K562 (cell line): ENCODE data around the gene CDK5R1. TPM values are rescaled to one million over a fixed set of nuclear protein-coding genes. Genes with fewer than 3 reads are reported as not detected.

Experiments used
- CCAR2 ChIP-seq: fragments of 200-400 bp; formaldehyde crosslinking; IDR thresholded peaks from 2 replicates; pipeline ENCODE4 v1.6.1; 2017; ENCODE audit warnings: mild to moderate bottlenecking, low read depth, low read length
- CXXC5 ChIP-seq: fragments of 250-450 bp; sonication (Bioruptor Pico); IDR thresholded peaks from 2 replicates; pipeline ENCODE4 v1.8.0; 2022; ENCODE audit warnings: inconsistent platforms, mild to moderate bottlenecking, moderate library complexity
- HMGN3 ChIP-seq: IDR thresholded peaks from 2 replicates; pipeline ENCODE4 v1.6.1; 2011; ENCODE audit warnings: borderline replicate concordance, low read depth, mild to moderate bottlenecking, mixed read lengths, low read length; ENCODE audit not compliant: insufficient read length; ENCODE audit errors: extremely low read depth
- KLF1 ChIP-seq: fragments of 450-650 bp; IDR thresholded peaks from 2 replicates; pipeline ENCODE4 v1.6.1; 2016; ENCODE audit warnings: missing genetic modification characterization, missing compliant biosample characterization
- NFXL1 ChIP-seq: fragments of 450-650 bp; formaldehyde crosslinking; IDR thresholded peaks from 2 replicates; pipeline ENCODE4 v1.4.0; 2021; ENCODE audit warnings: mild to moderate bottlenecking
- RFX5 ChIP-seq: IDR thresholded peaks from 2 replicates; pipeline ENCODE4 v1.6.1; 2011; ENCODE audit warnings: low read depth, mild to moderate bottlenecking, improper control_type of control experiment, low read length
- TAF1 ChIP-seq: IDR thresholded peaks from 2 replicates; pipeline ENCODE4 v1.6.1; 2011; ENCODE audit warnings: mild to moderate bottlenecking, low read length, moderate library complexity; ENCODE audit not compliant: insufficient read depth, control insufficient read depth, severe bottlenecking; ENCODE audit errors: extremely low read depth
- ZNF239 ChIP-seq: fragments of 250-450 bp; sonication (Bioruptor Pico); IDR thresholded peaks from 2 replicates; pipeline ENCODE4 v1.4.0; 2020; ENCODE audit warnings: mild to moderate bottlenecking
- polyA plus RNA-seq, 8 experiments: library from polyadenylated mRNA; depleted of rRNA in 4 of 8; stranded (reverse) in 5 of 8; unstranded in 3 of 8; fragments of >200 nt; fragmentation: Nextera tagmentation in 2 of 8; fragmentation: Illumina TruSeq in 1 of 8; extraction: Ambion mirVana in 2 of 8; extraction: Trizol in 1 of 8; gene quantifications; 2 replicates each; pipeline versions ENCODE4 v1.2.1 to v1.2.3, GENCODE V29; 2011 to 2014; ENCODE audit warnings: inconsistent platforms in 1 of 8, missing spikeins in 1 of 8
- total RNA-seq, 7 experiments: library from RNA; depleted of rRNA in 6 of 7; stranded (reverse); fragments of >200 nt in 6 of 7; fragmentation: Illumina TruSeq in 2 of 7; extraction: Trizol in 2 of 7; gene quantifications; 2 replicates each; pipeline versions ENCODE4 v1.2.1 to v1.2.3, GENCODE V29; 2011 to 2021; ENCODE audit warnings: low replicate concordance in 1 of 7
- TF ChIP-seq, protein P1 (sequence below), 2 experiments: fragments of 450-650 bp in 1 of 2; sonication (generic) in 1 of 2; formaldehyde crosslinking in 1 of 2; IDR thresholded peaks; 2 replicates each; pipeline versions ENCODE4 v1.7.1 to v1.9.0; 2016 to 2022; ENCODE audit warnings: inconsistent platforms in 1 of 2, mild to moderate bottlenecking in 1 of 2, missing genetic modification reagents in 1 of 2
- TF ChIP-seq, protein P2 (sequence below): fragments of 250-450 bp; sonication (Bioruptor Pico); IDR thresholded peaks from 2 replicates; pipeline ENCODE4 v1.5.0; 2021; ENCODE audit warnings: mild to moderate bottlenecking, borderline replicate concordance
- TF ChIP-seq, protein P3 (sequence below): sonication (generic); formaldehyde crosslinking; IDR thresholded peaks from 2 replicates; pipeline ENCODE4 v1.8.1; 2022; ENCODE audit warnings: missing genetic modification reagents
- TF ChIP-seq, protein P4 (sequence below): sonication (generic); formaldehyde crosslinking; IDR thresholded peaks from 2 replicates; pipeline ENCODE4 v1.8.1; 2023; ENCODE audit warnings: mild to moderate bottlenecking, missing genetic modification reagents

CDK5R1 gene
- total and polyA plus RNA-seq, 9 of the 15 experiments (the other 6 are each of a cell fraction or from before 2014, with no cell fraction given), result 0.10 to 4.8 (median 2.3) TPM

DNA sequence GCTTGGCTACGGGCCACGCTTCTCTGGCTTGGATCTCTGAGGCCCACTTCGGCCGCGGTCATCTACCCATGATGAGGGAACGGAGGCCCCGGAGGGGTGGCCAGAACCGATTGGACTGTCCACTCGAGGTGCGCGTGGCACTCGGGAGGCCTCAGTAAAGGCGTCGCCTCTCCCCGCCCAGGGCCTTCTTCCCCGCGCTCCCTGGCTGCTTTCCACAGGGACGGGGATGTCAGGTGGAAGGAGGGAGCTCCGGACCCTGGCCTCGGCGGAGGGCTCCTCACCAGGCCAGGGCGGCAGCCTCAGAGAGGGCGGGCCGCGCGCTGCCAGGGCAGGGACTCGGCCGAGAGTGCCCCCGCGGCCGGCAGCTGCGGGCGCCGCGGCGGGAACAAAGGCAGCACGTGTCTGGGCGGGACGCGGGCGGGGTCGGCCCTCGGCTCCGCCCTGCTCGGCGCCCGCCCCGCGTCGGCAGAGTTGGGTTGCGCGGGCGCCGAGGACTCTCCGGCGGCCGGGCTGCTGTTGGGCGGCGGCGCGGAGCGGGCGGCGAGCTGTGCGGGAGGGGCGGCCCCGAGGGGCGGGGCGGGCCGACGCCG lies 587 bp upstream of the CDK5R1 start (continued):
- TF ChIP-seq, protein P1, sequence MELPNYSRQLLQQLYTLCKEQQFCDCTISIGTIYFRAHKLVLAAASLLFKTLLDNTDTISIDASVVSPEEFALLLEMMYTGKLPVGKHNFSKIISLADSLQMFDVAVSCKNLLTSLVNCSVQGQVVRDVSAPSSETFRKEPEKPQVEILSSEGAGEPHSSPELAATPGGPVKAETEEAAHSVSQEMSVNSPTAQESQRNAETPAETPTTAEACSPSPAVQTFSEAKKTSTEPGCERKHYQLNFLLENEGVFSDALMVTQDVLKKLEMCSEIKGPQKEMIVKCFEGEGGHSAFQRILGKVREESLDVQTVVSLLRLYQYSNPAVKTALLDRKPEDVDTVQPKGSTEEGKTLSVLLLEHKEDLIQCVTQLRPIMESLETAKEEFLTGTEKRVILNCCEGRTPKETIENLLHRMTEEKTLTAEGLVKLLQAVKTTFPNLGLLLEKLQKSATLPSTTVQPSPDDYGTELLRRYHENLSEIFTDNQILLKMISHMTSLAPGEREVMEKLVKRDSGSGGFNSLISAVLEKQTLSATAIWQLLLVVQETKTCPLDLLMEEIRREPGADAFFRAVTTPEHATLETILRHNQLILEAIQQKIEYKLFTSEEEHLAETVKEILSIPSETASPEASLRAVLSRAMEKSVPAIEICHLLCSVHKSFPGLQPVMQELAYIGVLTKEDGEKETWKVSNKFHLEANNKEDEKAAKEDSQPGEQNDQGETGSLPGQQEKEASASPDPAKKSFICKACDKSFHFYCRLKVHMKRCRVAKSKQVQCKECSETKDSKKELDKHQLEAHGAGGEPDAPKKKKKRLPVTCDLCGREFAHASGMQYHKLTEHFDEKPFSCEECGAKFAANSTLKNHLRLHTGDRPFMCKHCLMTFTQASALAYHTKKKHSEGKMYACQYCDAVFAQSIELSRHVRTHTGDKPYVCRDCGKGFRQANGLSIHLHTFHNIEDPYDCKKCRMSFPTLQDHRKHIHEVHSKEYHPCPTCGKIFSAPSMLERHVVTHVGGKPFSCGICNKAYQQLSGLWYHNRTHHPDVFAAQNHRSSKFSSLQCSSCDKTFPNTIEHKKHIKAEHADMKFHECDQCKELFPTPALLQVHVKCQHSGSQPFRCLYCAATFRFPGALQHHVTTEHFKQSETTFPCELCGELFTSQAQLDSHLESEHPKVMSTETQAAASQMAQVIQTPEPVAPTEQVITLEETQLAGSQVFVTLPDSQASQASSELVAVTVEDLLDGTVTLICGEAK (IDR thresholded peaks at IDR 0.05), result no peak
- TF ChIP-seq, protein P1 (CRISPR knock-in tag; IDR thresholded peaks at IDR 0.05), result no peak
- peak; percentile 32 for TF ChIP-seq HMGN3
- TF ChIP-seq KLF1 (tag), result 0 out of 2 replicates have a peak, but pooled peaks have one; percentile 10
- TF ChIP-seq, protein P2, sequence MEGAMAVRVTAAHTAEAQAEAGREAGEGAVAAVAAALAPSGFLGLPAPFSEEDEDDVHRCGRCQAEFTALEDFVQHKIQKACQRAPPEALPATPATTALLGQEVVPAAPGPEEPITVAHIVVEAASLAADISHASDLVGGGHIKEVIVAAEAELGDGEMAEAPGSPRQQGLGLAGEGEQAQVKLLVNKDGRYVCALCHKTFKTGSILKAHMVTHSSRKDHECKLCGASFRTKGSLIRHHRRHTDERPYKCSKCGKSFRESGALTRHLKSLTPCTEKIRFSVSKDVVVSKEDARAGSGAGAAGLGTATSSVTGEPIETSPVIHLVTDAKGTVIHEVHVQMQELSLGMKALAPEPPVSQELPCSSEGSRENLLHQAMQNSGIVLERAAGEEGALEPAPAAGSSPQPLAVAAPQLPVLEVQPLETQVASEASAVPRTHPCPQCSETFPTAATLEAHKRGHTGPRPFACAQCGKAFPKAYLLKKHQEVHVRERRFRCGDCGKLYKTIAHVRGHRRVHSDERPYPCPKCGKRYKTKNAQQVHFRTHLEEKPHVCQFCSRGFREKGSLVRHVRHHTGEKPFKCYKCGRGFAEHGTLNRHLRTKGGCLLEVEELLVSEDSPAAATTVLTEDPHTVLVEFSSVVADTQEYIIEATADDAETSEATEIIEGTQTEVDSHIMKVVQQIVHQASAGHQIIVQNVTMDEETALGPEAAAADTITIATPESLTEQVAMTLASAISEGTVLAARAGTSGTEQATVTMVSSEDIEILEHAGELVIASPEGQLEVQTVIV (CRISPR knock-in tag), result no peak
- TF ChIP-seq, protein P3, sequence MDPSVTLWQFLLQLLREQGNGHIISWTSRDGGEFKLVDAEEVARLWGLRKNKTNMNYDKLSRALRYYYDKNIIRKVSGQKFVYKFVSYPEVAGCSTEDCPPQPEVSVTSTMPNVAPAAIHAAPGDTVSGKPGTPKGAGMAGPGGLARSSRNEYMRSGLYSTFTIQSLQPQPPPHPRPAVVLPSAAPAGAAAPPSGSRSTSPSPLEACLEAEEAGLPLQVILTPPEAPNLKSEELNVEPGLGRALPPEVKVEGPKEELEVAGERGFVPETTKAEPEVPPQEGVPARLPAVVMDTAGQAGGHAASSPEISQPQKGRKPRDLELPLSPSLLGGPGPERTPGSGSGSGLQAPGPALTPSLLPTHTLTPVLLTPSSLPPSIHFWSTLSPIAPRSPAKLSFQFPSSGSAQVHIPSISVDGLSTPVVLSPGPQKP, result no peak
- TF ChIP-seq CCAR2, result no peak
- no peak for TF ChIP-seq RFX5
- no peak for TF ChIP-seq NFXL1 (CRISPR knock-in tag)
- no peak for TF ChIP-seq ZNF239 (CRISPR knock-in tag)
- TF ChIP-seq CXXC5 (CRISPR knock-in tag), result peak; percentile 78; the same call in 1 of the 2 replicates
- peak; percentile 37 for TF ChIP-seq TAF1
- TF ChIP-seq, protein P4, sequence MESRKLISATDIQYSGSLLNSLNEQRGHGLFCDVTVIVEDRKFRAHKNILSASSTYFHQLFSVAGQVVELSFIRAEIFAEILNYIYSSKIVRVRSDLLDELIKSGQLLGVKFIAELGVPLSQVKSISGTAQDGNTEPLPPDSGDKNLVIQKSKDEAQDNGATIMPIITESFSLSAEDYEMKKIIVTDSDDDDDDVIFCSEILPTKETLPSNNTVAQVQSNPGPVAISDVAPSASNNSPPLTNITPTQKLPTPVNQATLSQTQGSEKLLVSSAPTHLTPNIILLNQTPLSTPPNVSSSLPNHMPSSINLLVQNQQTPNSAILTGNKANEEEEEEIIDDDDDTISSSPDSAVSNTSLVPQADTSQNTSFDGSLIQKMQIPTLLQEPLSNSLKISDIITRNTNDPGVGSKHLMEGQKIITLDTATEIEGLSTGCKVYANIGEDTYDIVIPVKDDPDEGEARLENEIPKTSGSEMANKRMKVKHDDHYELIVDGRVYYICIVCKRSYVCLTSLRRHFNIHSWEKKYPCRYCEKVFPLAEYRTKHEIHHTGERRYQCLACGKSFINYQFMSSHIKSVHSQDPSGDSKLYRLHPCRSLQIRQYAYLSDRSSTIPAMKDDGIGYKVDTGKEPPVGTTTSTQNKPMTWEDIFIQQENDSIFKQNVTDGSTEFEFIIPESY (CRISPR knock-in tag), result no peak
